C4-2B (cell line): ENCODE measurements around the gene MYH16.
"Not testable (repeated sequence)": the region's sequence is repeated elsewhere in the genome, so short reads cannot be mapped to it uniquely, and the experiment has no call there.

Source experiments
- H3K27ac ChIP-seq: fragments of 450-650 bp; 2 replicates; pipeline ENCODE4 v1.5.1; 2017
- ZFX ChIP-seq: fragments of 450-650 bp; IDR thresholded peaks from 2 replicates; pipeline ENCODE4 v1.6.1; 2017
- TF ChIP-seq, protein P1 (sequence below): fragments of 450-650 bp; conservative IDR thresholded peaks from 2 replicates; pipeline ENCODE4 v1.5.1; 2017; ENCODE audit warnings: mild to moderate bottlenecking

The MYH16 gene

DNA sequence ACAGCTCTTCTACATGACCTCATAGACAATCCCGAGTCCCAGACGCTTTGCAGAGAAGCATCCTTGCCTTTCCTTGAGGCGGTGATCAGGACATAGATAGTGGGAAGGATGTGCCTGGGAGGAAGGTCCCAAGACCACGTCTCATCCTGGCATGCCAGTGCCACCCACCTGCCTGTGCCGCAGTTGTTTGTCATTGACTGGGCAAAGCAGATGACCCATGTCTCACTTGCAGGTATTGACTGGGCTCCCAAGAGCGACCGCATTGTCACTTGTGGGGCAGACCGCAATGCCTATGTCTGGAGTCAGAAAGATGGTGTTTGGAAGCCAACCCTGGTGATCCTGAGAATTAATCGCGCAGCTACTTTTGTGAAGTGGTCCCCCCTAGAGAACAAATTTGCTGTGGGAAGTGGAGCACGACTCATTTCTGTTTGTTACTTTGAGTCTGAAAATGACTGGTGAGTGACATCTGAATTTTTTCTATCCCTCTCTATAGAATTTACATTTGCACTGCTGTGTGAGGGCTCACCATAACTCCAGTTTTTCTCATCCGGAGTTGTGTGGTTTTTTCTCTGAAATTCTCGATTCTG is 71.5 kb downstream of the MYH16 start:
- H3K27ac ChIP-seq, result no peak overlapping the region
- TF ChIP-seq, protein P1, sequence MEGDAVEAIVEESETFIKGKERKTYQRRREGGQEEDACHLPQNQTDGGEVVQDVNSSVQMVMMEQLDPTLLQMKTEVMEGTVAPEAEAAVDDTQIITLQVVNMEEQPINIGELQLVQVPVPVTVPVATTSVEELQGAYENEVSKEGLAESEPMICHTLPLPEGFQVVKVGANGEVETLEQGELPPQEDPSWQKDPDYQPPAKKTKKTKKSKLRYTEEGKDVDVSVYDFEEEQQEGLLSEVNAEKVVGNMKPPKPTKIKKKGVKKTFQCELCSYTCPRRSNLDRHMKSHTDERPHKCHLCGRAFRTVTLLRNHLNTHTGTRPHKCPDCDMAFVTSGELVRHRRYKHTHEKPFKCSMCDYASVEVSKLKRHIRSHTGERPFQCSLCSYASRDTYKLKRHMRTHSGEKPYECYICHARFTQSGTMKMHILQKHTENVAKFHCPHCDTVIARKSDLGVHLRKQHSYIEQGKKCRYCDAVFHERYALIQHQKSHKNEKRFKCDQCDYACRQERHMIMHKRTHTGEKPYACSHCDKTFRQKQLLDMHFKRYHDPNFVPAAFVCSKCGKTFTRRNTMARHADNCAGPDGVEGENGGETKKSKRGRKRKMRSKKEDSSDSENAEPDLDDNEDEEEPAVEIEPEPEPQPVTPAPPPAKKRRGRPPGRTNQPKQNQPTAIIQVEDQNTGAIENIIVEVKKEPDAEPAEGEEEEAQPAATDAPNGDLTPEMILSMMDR, result no peak
- no peak for TF ChIP-seq ZFX

GRCh38 chr7:99350641-99351040 is 78.0 kb downstream of the MYH16 start:
- not testable (repeated sequence) for H3K27ac ChIP-seq

- TF ChIP-seq ZFX, result no peak
- TF ChIP-seq, protein P1, result no peak
- no peak overlapping the region for H3K27ac ChIP-seq
These were observed 79.6 kb downstream of the MYH16 start for GRCh38 chr7:99352247-99352646.

DNA sequence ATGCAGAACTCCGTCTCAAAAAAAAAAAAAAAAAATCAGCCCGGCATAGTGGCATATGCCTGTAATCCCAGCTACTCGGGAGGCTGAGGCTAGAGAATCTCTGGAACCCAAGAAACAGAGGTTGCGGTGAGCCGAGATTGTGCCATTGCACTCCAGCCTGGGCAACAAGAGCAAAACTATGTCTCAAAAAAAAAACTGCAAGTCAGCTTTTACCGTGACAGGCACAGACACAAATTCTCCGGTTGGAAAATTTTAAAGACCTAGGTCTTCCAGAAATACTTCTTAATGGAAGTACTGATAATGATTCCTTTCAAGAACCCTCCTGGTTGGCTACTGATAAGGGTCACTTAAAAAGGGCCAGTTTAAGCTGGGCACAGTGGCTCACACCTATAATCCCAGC is 82.5 kb downstream of the MYH16 start:
- TF ChIP-seq ZFX, result no peak
- TF ChIP-seq, protein P1, result no peak
- H3K27ac ChIP-seq, result no peak overlapping the region

DNA sequence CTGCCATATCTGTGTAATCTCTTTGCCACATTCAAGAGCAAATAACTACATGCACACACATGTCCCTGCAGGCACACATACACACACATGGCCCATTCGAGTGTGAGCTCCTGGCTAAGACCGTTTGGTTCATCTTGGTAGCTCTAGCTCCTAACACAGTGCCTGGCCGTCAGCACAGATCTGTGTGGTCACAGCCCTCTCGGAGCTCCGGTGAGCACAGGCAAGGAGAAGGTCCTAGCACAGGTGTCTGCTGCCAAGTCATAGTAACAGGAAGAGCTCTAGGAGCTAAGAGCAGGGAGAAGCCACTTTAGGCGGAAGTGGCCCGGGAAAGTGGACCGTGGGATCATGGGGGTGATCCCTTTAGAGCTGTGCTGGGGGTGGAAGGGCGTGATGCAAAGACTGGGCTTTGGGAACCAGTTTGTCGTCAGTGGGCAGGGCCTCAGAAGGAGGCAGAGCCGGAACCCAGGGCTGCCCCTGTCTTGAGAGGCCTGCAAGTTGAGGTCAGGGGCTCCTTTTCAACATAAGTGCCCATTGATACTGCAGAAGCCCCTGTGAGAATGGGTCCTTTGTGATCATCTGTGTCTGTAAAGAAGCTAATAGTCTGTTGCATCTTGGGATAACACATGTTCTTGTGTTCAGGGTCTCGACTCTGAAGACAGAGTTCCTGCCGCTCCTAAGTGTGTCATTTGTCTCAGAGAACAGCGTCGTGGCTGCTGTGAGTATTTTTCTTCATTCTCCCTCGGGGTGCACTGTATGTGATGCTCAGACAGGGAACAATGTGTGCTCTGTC is 85.3 kb downstream of the MYH16 start:
- TF ChIP-seq, protein P1, result no peak

GRCh38 chr7:99358521-99358920 is 85.9 kb downstream of the MYH16 start:
- H3K27ac ChIP-seq, result not testable (repeated sequence)

More for the DNA sequence above, 85.3 kb downstream of the MYH16 start:
- no peak overlapping the region for H3K27ac ChIP-seq

DNA sequence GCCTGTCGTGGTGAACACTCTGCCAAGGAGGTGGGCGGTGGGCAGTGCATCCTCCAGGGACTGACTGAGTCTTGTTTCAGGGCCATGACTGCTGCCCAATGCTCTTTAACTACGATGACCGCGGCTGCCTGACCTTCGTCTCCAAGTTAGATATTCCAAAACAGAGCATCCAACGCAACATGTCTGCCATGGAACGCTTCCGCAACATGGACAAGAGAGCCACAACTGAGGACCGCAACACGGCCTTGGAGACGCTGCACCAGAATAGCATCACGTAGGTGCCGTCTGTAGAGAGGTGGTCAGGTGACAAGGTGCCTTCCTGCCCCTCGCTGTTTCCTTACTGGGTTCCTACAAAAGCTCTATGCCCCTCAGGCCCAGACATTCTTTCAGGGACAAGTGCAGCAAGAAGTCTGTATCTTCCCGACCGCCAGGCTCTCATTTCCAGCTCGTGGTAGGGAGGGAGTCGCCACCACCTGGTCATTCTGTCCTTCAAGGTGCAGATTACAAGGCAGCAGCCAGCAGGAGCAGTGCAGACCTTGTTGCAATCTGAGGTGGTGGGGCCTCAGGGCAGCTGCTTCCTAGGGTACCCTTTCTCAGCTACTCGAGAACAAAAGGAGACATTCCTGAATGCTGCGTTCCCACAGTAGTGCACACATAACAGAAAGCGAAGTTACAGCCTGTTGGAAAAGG is 87.0 kb downstream of the MYH16 start:
- no peak for TF ChIP-seq ZFX
- TF ChIP-seq, protein P1, result no peak
- no peak overlapping the region for H3K27ac ChIP-seq
